ENCODE results near the gene OR2Y1.
"Not testable (repeated sequence)": the region's sequence is repeated elsewhere in the genome, so short reads cannot be mapped to it uniquely, and the experiment has no call there.

Gene OR2Y1

GRCh38 chr5:180739958-180740357 is at the start of gene OR2Y1:
TSS of gene OR2Y1 (minus strand) at chr5:180740058. CDS start at chr5:180740058, 0 bp downstream.
- no peak for DNase-seq

GRCh38 chr5:180788651-180789410 is 49.0 kb upstream of the OR2Y1 start:
- DNase-seq: peak; percentile 24

GRCh38 chr5:180787711-180788431 is 48.0 kb upstream of the OR2Y1 start:
- DNase-seq: no peak

- no peak for DNase-seq
Observed at GRCh38 chr5:180786531-180787398, 46.9 kb upstream of the OR2Y1 start.

GRCh38 chr5:180785794-180786221 is 46.0 kb upstream of the OR2Y1 start:
- no peak for DNase-seq

GRCh38 chr5:180785121-180785781 is 45.4 kb upstream of the OR2Y1 start:
- DNase-seq: no peak

- peak; percentile 45 for DNase-seq
Observed at GRCh38 chr5:180784497-180785097, 44.7 kb upstream of the OR2Y1 start.

GRCh38 chr5:180783340-180784052 is 43.6 kb upstream of the OR2Y1 start:
- DNase-seq: no peak

GRCh38 chr5:180782748-180783147 is 42.9 kb upstream of the OR2Y1 start:
- DNase-seq: no peak

- not testable (repeated sequence) for DNase-seq
Observed at GRCh38 chr5:180781900-180782326, 42.1 kb upstream of the OR2Y1 start.

- DNase-seq: no peak
Observed at GRCh38 chr5:180779985-180780610, 40.2 kb upstream of the OR2Y1 start.

GRCh38 chr5:180777475-180777874 is 37.6 kb upstream of the OR2Y1 start:
- DNase-seq: no peak

- DNase-seq: no peak
Observed at GRCh38 chr5:180776376-180776775, 36.5 kb upstream of the OR2Y1 start.

GRCh38 chr5:180775624-180776023 is 35.8 kb upstream of the OR2Y1 start:
- DNase-seq: no peak

- no peak for DNase-seq
Observed at GRCh38 chr5:180771839-180772238, 32.0 kb upstream of the OR2Y1 start.

- no peak for DNase-seq
Observed at GRCh38 chr5:180769821-180770220, 30.0 kb upstream of the OR2Y1 start.

- DNase-seq: no peak
Observed at GRCh38 chr5:180755601-180756000, 15.7 kb upstream of the OR2Y1 start.

GRCh38 chr5:180744253-180744652 is 4.4 kb upstream of the OR2Y1 start:
- no peak for DNase-seq

- DNase-seq: no peak
Observed at GRCh38 chr5:180742727-180743126, 2.9 kb upstream of the OR2Y1 start.

GRCh38 chr5:180740953-180741352 is 1.1 kb upstream of the OR2Y1 start:
- not testable (repeated sequence) for DNase-seq

- DNase-seq: no peak
Observed at GRCh38 chr5:180739271-180739670, 587 bp downstream of the OR2Y1 start.

Measured in NCI-H446 treated with DMSO at 0.1 percent for 48 hours (cell line).